IgD-negative memory B cell (primary cell): Measurements from ENCODE around the gene TMEM207. TPM values are rescaled to one million over a fixed set of nuclear protein-coding genes. Genes with fewer than 3 reads are reported as not detected.

Experiments used
- H3K27ac Mint-ChIP-seq, 3 donors: one replicate each; pipeline ENCODE4 v1.8.0; 2020 to 2022; ENCODE audit warnings: mild to moderate bottlenecking in 3 of 3, mixed read lengths in 3 of 3, moderate library complexity in 1 of 3
- H3K27me3 Mint-ChIP-seq: one replicate; pipeline ENCODE4 v1.8.0; 2021; ENCODE audit warnings: mixed read lengths
- H3K36me3 Mint-ChIP-seq: one replicate; pipeline ENCODE4 v1.8.0; 2020; ENCODE audit warnings: mild to moderate bottlenecking, mixed read lengths
- H3K4me1 Mint-ChIP-seq, 3 donors: one replicate each; pipeline ENCODE4 v1.8.0; 2020 to 2022; ENCODE audit warnings: mixed read lengths in 3 of 3, mild to moderate bottlenecking in 1 of 3
- H3K4me3 Mint-ChIP-seq, 4 donors: one replicate each; pipeline ENCODE4 v1.8.0; 2020 to 2022; ENCODE audit warnings: mild to moderate bottlenecking in 4 of 4, mixed read lengths in 4 of 4, moderate library complexity in 3 of 4
- H3K9me3 Mint-ChIP-seq, 3 donors: one replicate each; pipeline ENCODE4 v1.8.0; 2020 to 2021; ENCODE audit warnings: mixed read lengths in 3 of 3, mild to moderate bottlenecking in 1 of 3
- polyA plus RNA-seq: library from polyadenylated mRNA; unstranded; fragments of 300-500 nt; fragmentation: Illumina TruSeq; gene quantifications from one replicate; pipeline ENCODE4 v1.2.3, GENCODE V29; 2021

Gene TMEM207
- polyA plus RNA-seq, 1 donor from 2014 or later: not detected

DNA sequence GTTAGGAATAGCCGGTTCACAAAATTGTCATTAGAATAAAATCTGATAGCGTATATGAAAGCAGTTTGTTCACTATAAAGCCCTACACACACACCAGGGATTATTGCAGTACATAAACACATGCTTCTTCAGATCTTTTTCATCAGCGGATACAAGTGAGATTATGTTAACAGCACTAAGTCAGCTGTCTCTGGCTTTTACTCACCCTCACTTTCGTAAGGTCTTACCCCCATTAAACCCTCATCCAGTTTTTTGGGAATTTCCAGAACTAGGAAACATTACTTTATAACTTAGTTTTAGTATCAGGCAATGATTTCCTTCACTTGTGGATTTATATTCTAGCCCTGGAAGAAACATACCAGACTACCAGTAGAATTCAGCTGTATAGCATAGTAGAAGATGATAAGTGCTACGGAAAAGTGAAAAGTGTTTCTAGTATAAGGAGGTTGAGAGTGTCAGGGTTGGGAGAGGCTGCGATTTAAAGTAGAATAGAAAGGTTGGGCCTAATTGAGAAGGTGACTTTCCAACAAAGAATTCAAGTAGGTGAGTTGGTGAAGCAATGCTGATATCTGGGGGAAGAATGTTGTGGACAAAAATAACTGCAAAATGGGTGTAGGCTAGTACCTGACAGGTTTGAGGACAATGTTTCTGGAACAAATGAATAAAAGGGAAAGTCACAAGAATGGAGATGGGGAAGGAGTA, 22.7 kb downstream of the TMEM207 start:
- H3K27ac Mint-ChIP-seq: no peak overlapping the region
- H3K4me1 Mint-ChIP-seq: peaks cover 4 to 9% (median 7%) of the 10 kb centered on the region in 3 donors
- H3K27me3 Mint-ChIP-seq: peaks cover 6% of the 10 kb centered on the region
- no peak overlapping the region for H3K4me3 Mint-ChIP-seq
- no peaks in the 10 kb centered on the region for H3K36me3 Mint-ChIP-seq
- H3K9me3 Mint-ChIP-seq: no peaks in the 10 kb centered on the region

DNA sequence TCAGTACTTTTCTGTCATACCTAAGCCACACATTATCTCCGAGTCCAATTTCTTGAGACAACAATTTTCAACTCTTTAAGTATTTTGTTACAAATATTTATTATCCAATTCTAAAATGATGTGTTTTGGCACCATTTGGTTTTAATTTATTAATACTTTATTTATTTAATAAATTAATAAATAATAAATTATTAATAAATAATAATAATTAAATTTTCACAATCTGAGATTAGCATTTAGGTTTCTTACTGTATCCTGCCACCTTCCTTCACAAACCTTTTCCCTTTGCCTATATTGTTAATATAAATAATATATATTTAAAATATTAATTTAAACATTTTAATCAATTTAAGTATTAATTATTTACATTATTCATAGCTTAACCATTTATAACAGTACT, 23.9 kb downstream of the TMEM207 start:
- Mint-ChIP-seq H3K36me3 (no peaks in the 10 kb centered on the region), H3K4me1 (peaks cover 4 to 9% (median 7%) of the 10 kb centered on the region in 3 donors), H3K9me3 (no peaks in the 10 kb centered on the region), H3K4me3 (no peak overlapping the region), H3K27me3 (peaks cover 6% of the 10 kb centered on the region), H3K27ac (no peak overlapping the region)

DNA sequence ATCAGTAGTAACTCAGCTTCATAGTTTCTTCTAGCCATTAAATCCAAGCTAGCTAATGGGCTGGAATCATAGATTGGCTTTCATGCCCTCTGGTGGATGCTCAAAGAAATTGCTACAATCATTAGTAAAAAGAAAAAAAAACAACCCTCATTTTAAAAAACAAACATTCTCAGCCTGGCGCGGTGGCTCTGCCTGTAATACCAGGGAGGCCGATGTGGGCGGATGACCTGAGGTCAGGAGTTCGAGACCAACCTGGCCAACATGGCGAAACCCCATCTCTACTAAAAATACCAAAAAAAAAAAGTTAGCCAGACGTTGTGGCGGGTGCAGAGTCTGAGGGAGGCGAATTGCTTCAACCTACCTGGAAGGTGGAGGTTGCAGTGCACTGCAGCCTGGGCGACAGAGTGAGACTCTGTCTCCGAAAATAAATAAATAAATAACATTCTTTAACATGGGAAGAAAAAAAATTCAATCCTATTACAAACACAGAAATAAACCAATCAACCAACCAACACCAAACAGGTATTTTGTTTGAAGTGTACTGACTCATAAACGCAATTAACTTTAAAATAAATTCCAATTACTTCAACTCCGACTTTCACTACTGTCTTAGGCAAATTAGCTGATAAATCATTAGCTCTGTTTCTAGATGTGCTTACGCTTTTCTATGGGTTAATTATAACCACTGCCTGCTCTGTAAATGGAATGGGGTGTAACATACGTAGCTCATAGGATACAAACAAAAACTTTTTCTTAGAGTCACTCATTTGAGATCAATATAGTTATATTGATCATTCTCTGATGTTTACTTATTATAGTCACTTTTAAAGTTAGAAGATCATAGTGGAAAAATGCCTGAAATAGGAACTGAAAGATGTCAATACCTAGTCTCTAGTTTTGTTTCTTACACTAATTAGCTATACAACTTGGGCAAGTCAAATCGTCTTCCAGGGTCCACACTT, 24.9 kb downstream of the TMEM207 start:
- Mint-ChIP-seq H3K4me3 (peak overlapping the region in 3 of 4 donors; percentile 61 to 89 (median 89)), H3K9me3 (no peaks in the 10 kb centered on the region), H3K27ac (peak overlapping the region; percentile 51 to 95 (median 85)), H3K36me3 (no peaks in the 10 kb centered on the region), H3K4me1 (peaks cover 4 to 9% (median 7%) of the 10 kb centered on the region in 3 donors), H3K27me3 (peaks cover 6% of the 10 kb centered on the region)

DNA sequence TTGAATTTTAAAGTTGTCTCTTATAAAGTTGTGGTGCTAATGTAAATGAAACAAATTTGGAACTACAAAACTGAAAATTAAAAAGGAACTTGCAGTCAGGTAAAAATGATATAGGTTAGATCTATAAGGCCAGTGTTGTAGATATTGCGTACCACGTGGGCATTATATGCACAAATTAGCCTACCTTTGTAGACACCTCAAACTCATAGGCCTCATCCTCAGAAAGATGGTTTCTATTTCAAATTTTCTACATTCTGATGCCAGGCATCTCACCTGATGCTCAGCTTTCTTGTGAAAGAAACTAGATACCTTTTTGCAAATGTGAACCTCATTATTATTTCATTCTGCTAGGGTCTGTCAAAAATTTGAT, 25.6 kb downstream of the TMEM207 start:
- Mint-ChIP-seq H3K4me1 (peaks cover 4 to 9% (median 7%) of the 10 kb centered on the region in 3 donors), H3K4me3 (no peak overlapping the region), H3K27ac (peak overlapping the region in 2 of 3 donors; percentile 51 to 95), H3K27me3 (peaks cover 3% of the 10 kb centered on the region), H3K9me3 (no peaks in the 10 kb centered on the region), H3K36me3 (no peaks in the 10 kb centered on the region)

DNA sequence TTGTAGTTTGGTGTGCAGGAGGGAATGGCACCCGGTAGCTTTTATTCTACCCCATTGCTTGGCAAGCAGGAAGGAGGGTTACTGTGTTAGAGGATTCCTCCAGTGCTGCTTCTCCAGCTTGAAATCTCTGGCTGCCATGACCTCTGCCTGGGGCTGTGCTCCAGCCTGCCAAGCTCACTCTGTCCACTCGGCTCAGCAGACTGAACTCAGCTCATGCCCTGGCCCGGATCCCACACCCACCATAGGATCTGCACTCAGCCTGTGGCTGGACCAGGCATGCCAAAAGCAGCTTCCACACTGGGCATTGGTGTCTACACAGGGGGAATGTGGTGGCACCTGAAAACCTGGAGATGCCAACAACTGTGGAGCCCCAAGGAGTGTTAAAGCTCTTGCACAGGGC, 35.4 kb downstream of the TMEM207 start:
- Mint-ChIP-seq H3K4me1 (no peaks in the 10 kb centered on the region), H3K27me3 (no peaks in the 10 kb centered on the region), H3K9me3 (peaks cover 3 to 13% (median 8%) of the 10 kb centered on the region in 3 donors), H3K36me3 (peaks cover 3% of the 10 kb centered on the region), H3K27ac (no peak overlapping the region), H3K4me3 (no peak overlapping the region)

DNA sequence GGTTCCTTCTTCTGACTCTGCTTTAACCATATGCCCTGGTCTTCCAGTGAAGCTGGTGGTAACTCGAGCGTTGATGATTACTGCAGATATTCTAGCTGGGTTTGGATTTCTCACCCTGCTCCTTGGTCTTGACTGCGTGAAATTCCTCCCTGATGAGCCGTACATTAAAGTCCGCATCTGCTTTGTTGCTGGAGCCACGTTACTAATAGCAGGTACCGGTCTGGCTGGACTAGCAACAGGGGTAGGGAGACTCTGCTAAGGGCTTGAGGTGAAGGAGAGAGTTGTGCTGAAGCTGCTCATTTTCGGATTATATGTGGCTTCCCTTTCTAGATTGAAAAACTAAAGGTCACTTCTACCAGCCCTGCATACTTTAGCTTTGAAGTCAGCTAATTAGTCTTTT, 45.0 kb downstream of the TMEM207 start:
- no peak overlapping the region for H3K27ac Mint-ChIP-seq
- H3K27me3 Mint-ChIP-seq: no peaks in the 10 kb centered on the region
- H3K4me1 Mint-ChIP-seq: no peaks in the 10 kb centered on the region
- no peak overlapping the region for H3K4me3 Mint-ChIP-seq
- H3K9me3 Mint-ChIP-seq: peaks cover 0 to 1% (median 0%) of the 10 kb centered on the region in 3 donors
- no peaks in the 10 kb centered on the region for H3K36me3 Mint-ChIP-seq

DNA sequence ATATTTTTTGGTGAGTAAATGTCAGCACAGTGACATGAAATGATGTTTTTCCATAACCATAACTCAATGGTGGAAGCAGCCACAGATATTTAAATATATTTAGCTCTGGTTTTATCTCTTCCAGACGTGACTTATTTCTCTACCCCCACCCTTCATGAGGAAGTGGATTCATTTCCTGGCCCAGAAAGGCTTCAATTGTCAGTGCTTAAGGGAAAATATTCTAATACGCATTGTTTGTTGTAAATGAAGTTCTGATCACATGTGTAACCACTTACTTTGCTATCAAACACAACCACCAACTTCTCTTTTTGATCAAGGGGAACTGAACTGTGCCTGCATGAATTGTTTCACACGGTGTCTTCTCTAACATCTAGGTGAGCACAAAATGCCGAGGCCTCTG, 47.7 kb downstream of the TMEM207 start:
- Mint-ChIP-seq H3K9me3 (peaks cover 0 to 1% (median 0%) of the 10 kb centered on the region in 3 donors), H3K27me3 (no peaks in the 10 kb centered on the region), H3K4me3 (no peak overlapping the region), H3K36me3 (no peaks in the 10 kb centered on the region), H3K27ac (no peak overlapping the region), H3K4me1 (no peaks in the 10 kb centered on the region)

DNA sequence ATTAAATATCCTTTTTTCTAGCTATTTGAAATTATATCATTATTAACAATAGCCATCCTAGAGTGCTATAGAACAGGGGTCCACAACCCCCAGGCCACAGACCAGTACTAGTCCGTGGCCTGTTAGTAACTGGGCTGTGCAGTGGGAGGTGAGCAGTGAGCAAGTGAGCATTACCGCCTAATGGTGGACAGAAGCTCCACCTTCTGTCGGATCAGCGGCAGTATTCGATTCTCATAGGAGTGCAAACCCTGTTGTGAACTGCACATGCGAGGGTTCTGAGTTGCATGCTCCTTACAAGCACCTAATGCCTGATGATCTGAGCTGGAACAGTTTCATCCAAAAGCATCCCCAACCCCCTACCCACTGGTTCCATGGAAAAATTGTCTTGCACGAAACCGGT, 50.0 kb downstream of the TMEM207 start:
- H3K4me3 Mint-ChIP-seq: no peak overlapping the region
- no peaks in the 10 kb centered on the region for H3K36me3 Mint-ChIP-seq
- H3K27ac Mint-ChIP-seq: no peak overlapping the region
- H3K4me1 Mint-ChIP-seq: no peaks in the 10 kb centered on the region
- no peaks in the 10 kb centered on the region for H3K9me3 Mint-ChIP-seq
- no peaks in the 10 kb centered on the region for H3K27me3 Mint-ChIP-seq

DNA sequence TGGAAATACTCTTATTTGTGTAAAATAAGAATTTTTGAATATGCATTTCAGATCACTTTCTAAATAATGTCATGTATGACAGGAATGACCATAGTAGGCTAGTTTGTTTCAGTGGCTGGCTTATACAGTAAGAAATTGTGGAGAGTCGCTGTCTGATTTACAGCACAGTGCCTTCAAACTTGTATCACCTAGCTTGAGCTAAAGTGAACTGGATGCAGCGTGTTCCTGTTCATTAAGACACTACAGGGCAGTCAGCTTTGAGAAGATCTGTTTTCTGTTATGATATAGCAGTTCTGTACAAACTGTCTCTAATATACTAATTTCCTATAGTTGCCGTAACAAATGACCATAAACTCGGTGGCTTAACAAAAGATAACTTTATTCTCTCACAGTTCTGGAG, 51.8 kb downstream of the TMEM207 start:
- H3K4me1 Mint-ChIP-seq: no peaks in the 10 kb centered on the region

DNA sequence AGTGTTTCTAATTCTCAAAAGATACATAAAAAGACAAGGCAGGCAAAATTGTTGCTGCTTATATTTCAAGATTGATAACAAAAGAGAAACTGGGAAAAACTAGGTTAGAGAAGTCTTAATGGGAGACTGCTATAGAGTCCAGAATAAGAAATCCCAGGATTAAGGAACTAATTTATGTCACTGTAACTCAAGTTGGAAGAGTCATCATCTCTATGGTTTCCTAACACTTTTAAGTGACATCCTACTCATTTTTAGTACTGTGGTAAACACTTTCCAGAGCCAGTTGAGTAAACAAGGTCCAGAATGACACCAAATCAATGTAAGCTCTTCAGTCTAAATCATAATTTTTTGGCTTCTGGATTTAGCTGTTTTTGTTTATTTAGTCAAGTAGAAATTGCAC, 53.7 kb downstream of the TMEM207 start:
- Mint-ChIP-seq H3K4me3 (no peak overlapping the region), H3K9me3 (no peaks in the 10 kb centered on the region), H3K27ac (no peak overlapping the region), H3K27me3 (no peaks in the 10 kb centered on the region), H3K36me3 (no peaks in the 10 kb centered on the region), H3K4me1 (no peaks in the 10 kb centered on the region)

More for the DNA sequence above, 51.8 kb downstream of the TMEM207 start:
- H3K36me3 Mint-ChIP-seq: no peaks in the 10 kb centered on the region
- no peaks in the 10 kb centered on the region for H3K9me3 Mint-ChIP-seq
- H3K27me3 Mint-ChIP-seq: no peaks in the 10 kb centered on the region
- no peak overlapping the region for H3K4me3 Mint-ChIP-seq
- no peak overlapping the region for H3K27ac Mint-ChIP-seq

DNA sequence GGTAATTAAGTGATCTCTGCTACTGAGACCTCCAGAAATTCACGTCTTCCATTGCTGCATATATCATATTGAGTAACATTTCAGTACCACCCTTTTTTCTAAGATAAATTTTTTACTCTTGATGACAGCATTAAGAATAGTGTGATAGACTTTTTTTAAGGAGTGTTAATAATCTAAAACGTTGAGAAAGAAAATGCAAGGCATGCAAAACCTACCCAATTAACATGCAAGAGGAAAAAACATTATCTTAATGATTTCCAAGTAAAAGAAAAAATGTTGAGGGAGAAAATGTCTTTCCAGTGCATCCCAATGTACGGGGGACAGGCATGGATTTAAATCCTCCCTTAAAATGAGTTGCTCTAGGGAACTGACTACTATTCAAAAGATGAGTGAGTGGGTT, 61.0 kb downstream of the TMEM207 start:
- Mint-ChIP-seq H3K36me3 (no peaks in the 10 kb centered on the region), H3K27me3 (no peaks in the 10 kb centered on the region), H3K4me3 (no peak overlapping the region), H3K27ac (no peak overlapping the region), H3K9me3 (no peaks in the 10 kb centered on the region), H3K4me1 (no peaks in the 10 kb centered on the region)

DNA sequence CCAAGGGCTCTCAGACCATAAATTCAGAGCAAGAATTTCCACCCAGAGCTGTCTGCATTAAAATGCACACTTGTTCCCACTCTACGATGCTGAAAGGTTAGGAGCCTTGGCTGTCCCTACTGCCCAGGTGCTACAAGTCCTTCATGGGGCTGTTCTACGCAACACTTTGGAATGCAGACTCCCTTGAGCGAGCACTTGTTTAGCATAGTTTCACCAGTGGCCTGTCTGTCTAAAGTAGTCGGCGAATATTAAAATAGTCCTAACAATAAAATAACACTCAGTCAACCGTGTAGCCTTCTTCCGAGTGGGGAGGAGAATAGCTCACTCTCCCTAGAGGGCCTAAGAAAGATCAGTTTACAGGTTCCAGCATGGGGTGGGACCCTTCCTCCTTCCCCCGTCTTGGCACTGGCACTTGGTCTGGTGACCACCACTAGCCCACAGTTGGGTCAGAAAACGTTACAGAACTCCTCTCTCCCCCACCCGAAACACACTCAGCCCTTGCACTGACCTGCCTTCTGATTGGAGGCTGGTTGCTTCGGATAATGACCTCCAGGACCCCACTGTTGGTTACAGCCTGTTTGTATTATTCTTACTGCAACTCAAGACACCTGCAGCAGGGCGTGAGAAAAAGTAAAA, 62.0 kb downstream of the TMEM207 start, which contains the start of gene CLDN16:
Gene CLDN16 (plus strand): TSS at position 586 of the 636 bp plus-strand sequence. CDS start 167 bp downstream, outside the sequence.
- no peaks in the 10 kb centered on the region for H3K4me1 Mint-ChIP-seq
- no peak within 1 kb of the TSS for H3K4me3 Mint-ChIP-seq
- H3K9me3 Mint-ChIP-seq: no peaks in the 10 kb centered on the region
- H3K27me3 Mint-ChIP-seq: no peaks in the 10 kb centered on the region
- H3K36me3 Mint-ChIP-seq: no peaks in the 10 kb centered on the region
- no peak within 1 kb of the TSS for H3K27ac Mint-ChIP-seq

DNA sequence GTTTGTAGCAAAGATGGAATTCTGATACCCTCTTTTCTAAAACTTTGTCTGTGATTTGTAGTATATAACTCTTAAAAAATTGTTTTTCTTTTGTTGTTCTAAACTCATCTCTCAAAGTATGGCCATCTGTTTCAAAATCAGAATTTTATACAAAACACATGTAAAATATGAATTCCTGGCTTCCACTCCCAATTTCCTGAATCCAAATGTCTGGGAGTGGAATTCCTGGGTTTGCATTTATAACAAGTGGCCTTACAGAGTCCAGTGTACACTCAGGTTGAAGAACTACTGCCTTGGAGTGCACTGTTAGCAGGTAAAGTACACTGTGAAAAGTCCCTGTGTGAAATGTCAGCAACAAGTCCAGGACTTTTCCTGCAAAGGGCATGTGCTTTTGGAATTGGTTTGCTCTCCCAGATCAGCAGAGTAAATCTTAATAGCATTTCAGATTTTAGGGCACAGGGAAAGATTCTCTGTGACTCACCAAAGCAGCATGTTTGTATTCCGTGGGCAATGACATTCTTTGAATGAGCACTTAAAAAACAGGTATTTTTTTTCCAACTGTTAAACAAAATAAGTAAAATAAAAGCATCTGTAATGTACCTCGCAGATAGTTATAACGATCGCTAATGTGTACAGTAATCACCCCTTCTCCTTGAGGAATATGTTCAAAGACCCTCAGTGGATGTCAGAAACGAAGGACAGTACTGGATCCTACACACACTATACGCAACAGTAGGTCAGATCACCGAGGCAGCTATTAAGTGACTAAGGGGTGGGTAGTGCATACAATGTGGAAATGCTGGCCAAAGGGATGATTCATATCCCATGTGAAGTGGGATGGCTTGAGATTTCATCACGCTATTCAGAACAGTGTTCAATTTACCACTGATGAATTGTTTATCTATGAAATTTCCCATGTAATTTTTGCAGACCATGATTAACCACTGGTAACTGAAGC, 63.7 kb downstream of the TMEM207 start:
- Mint-ChIP-seq H3K27ac (no peak overlapping the region), H3K9me3 (no peaks in the 10 kb centered on the region), H3K36me3 (no peaks in the 10 kb centered on the region), H3K27me3 (no peaks in the 10 kb centered on the region), H3K4me1 (no peaks in the 10 kb centered on the region), H3K4me3 (no peak overlapping the region)

DNA sequence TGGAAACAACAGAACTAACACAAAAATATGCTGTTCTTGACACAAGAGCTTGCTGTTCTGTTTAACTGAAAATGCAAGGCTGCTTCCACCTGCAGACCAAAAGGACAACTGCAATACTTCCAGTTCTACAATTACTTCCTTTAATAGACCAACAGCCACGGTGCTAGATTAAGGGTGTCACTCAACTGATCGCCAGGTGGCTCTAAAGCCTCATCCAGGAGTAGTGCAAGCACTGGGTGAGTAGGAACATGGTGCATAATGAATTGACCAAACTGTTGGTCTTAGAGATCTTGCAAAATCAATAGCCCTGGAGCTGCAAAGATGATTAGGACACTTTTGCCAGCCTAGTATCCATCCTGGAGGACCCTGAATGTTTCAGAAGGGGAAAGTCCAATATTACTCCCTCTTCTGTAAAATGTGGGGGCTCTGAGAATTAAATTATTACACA, 65.4 kb downstream of the TMEM207 start:
- H3K9me3 Mint-ChIP-seq: peaks cover 0 to 3% (median 0%) of the 10 kb centered on the region in 3 donors
- H3K4me1 Mint-ChIP-seq: no peaks in the 10 kb centered on the region
- H3K27me3 Mint-ChIP-seq: no peaks in the 10 kb centered on the region
- H3K36me3 Mint-ChIP-seq: no peaks in the 10 kb centered on the region
- H3K4me3 Mint-ChIP-seq: no peak overlapping the region
- no peak overlapping the region for H3K27ac Mint-ChIP-seq
